ENCODE results near the gene HHIPL2. TPM values are rescaled to one million over a fixed set of nuclear protein-coding genes. Genes with fewer than 3 reads are reported as not detected.

The HHIPL2 gene
- total RNA-seq, 1 donor from 2014 or later: not detected

- no peak for DNase-seq (ENCODE audit: low spot score)
- no peak overlapping the region for H3K4me3 Mint-ChIP-seq (ENCODE audit: unreplicated experiment)
- no peak overlapping the region for H3K27ac Mint-ChIP-seq (ENCODE audit: unreplicated experiment)
- H3K9me3 Mint-ChIP-seq (ENCODE audit: low read depth): no peaks in the 10 kb centered on the region
- no peak for TF ChIP-seq CTCF (IDR thresholded peaks at IDR 0.05)
- no peaks in the 10 kb centered on the region for H3K36me3 Mint-ChIP-seq (ENCODE audit: low read depth)
- H3K27me3 Mint-ChIP-seq (ENCODE audit: low read depth): peaks cover 28% of the 10 kb centered on the region
- no peaks in the 10 kb centered on the region for H3K4me1 Mint-ChIP-seq (ENCODE audit: low read depth)
Measured at GRCh38 chr1:222529916-222530315, 18.0 kb downstream of the HHIPL2 start.

DNA sequence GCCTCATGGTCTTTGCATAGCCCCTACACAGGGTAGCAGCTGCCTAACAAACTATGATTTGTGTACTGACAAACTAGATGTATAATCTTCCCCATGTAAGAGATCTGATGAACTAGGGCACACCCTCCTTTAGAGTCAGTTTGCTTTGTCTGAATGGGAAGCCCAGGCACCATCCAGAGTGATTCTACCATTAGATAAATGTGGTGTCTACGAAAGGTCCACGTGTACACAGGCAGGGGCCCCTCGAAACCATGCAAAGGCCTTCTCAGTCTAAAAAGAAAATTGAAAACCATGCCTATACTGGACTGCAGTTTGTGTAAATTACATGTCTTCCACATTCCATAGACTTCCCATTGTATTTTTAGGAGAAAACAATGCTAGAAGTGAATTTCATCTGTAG, 18.7 kb downstream of the HHIPL2 start:
- H3K9me3 Mint-ChIP-seq (ENCODE audit: low read depth): no peaks in the 10 kb centered on the region
- no peak overlapping the region for H3K27ac Mint-ChIP-seq (ENCODE audit: unreplicated experiment)
- no peaks in the 10 kb centered on the region for H3K4me1 Mint-ChIP-seq (ENCODE audit: low read depth)
- no peak for TF ChIP-seq CTCF (IDR thresholded peaks at IDR 0.05)
- no peak overlapping the region for H3K4me3 Mint-ChIP-seq (ENCODE audit: unreplicated experiment)
- H3K27me3 Mint-ChIP-seq (ENCODE audit: low read depth): peaks cover 28% of the 10 kb centered on the region
- no peak for DNase-seq (ENCODE audit: low spot score)
- no peaks in the 10 kb centered on the region for H3K36me3 Mint-ChIP-seq (ENCODE audit: low read depth)

- no peak for TF ChIP-seq CTCF (IDR thresholded peaks at IDR 0.05)
- no peaks in the 10 kb centered on the region for H3K9me3 Mint-ChIP-seq (ENCODE audit: low read depth)
- H3K36me3 Mint-ChIP-seq (ENCODE audit: low read depth): no peaks in the 10 kb centered on the region
- no peak overlapping the region for H3K4me3 Mint-ChIP-seq (ENCODE audit: unreplicated experiment)
- H3K27me3 Mint-ChIP-seq (ENCODE audit: low read depth): peaks cover 25% of the 10 kb centered on the region
- DNase-seq (ENCODE audit: low spot score): no peak
- H3K4me1 Mint-ChIP-seq (ENCODE audit: low read depth): no peaks in the 10 kb centered on the region
- H3K27ac Mint-ChIP-seq (ENCODE audit: unreplicated experiment): no peak overlapping the region
Measured at GRCh38 chr1:222525951-222526350, 22.0 kb downstream of the HHIPL2 start.

DNA sequence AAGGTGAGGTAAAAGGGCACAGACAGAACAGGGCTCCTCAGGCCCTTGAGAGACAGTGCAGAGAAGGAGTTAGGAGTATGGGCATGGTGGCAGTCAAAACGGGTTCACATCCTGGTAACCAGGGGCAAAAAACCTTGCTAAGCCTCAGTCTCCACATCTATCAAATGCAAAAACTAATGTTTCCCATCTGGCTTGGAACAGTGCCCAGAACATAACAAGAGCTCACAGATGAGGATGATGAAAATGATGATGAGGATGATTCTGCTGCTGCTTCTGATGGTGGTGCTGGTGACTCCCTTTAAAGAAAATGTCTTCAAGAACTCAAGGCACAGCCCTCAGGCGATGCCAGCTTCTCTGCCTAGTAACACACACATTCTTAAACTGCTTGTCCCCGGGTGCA, 24.1 kb downstream of the HHIPL2 start:
- peaks cover 25% of the 10 kb centered on the region for H3K27me3 Mint-ChIP-seq (ENCODE audit: low read depth)
- no peak overlapping the region for H3K27ac Mint-ChIP-seq (ENCODE audit: unreplicated experiment)
- no peak for TF ChIP-seq CTCF (IDR thresholded peaks at IDR 0.05)
- H3K36me3 Mint-ChIP-seq (ENCODE audit: low read depth): no peaks in the 10 kb centered on the region
- no peaks in the 10 kb centered on the region for H3K4me1 Mint-ChIP-seq (ENCODE audit: low read depth)
- no peak for DNase-seq (ENCODE audit: low spot score)
- no peaks in the 10 kb centered on the region for H3K9me3 Mint-ChIP-seq (ENCODE audit: low read depth)
- no peak overlapping the region for H3K4me3 Mint-ChIP-seq (ENCODE audit: unreplicated experiment)

GRCh38 chr1:222522105-222522915, 25.6 kb downstream of the HHIPL2 start:
- no peak overlapping the region for H3K27ac Mint-ChIP-seq (ENCODE audit: unreplicated experiment)
- no peak for DNase-seq (ENCODE audit: low spot score)
- no peaks in the 10 kb centered on the region for H3K9me3 Mint-ChIP-seq (ENCODE audit: low read depth)
- H3K4me1 Mint-ChIP-seq (ENCODE audit: low read depth): no peaks in the 10 kb centered on the region
- H3K36me3 Mint-ChIP-seq (ENCODE audit: low read depth): no peaks in the 10 kb centered on the region
- H3K4me3 Mint-ChIP-seq (ENCODE audit: unreplicated experiment): no peak overlapping the region
- no peak for TF ChIP-seq CTCF (IDR thresholded peaks at IDR 0.05)
- H3K27me3 Mint-ChIP-seq (ENCODE audit: low read depth): peaks cover 20% of the 10 kb centered on the region
